Liver (tissue), 9 donors: ENCODE data around the gene PDGFA. TPM values are rescaled to one million over a fixed set of nuclear protein-coding genes. Genes with fewer than 3 reads are reported as not detected.

Source experiments
- DNase-seq: peaks from one replicate; pipeline ENCODE4 v3.0.0-alpha.2; 2017; ENCODE audit warnings: low spot score
- H3K27ac ChIP-seq, 2 donors: one replicate each; pipeline ENCODE4 v1.7.0; 2013; ENCODE audit warnings: inconsistent platforms in 2 of 2, low read length in 2 of 2, control low read depth in 1 of 2, low read depth in 1 of 2, mild to moderate bottlenecking in 1 of 2
- H3K27me3 ChIP-seq, 4 donors: one replicate each; pipeline versions ENCODE4 v1.6.1 to v1.7.0; 2013; ENCODE audit warnings: low read length in 3 of 4, inconsistent platforms in 1 of 4, mild to moderate bottlenecking in 1 of 4, moderate library complexity in 1 of 4; ENCODE audit not compliant: control insufficient read depth in 4 of 4, insufficient read depth in 4 of 4
- H3K36me3 ChIP-seq, 4 donors: one replicate each; pipeline versions ENCODE4 v1.6.1 to v1.7.0; 2013; ENCODE audit warnings: low read length in 3 of 4, mild to moderate bottlenecking in 3 of 4, low read depth in 1 of 4, moderate library complexity in 1 of 4; ENCODE audit not compliant: control insufficient read depth in 4 of 4, insufficient read depth in 3 of 4
- H3K4me1 ChIP-seq, 4 donors: one replicate each; pipeline versions ENCODE4 v1.6.1 to v1.7.0; 2013; ENCODE audit warnings: low read length in 3 of 4, mild to moderate bottlenecking in 3 of 4, moderate library complexity in 1 of 4; ENCODE audit not compliant: control insufficient read depth in 4 of 4, insufficient read depth in 4 of 4
- H3K4me3 ChIP-seq, 3 donors: one replicate each; pipeline versions ENCODE4 v1.6.1 to v1.7.0; 2013; ENCODE audit warnings: low read length in 3 of 3, control low read depth in 1 of 3, low read depth in 1 of 3, mild to moderate bottlenecking in 1 of 3
- H3K9ac ChIP-seq, 2 donors: one replicate each; pipeline ENCODE4 v1.7.0; 2013; ENCODE audit warnings: low read length in 2 of 2, mild to moderate bottlenecking in 2 of 2, moderate library complexity in 2 of 2, control low read depth in 1 of 2, low read depth in 1 of 2
- H3K9me3 ChIP-seq, 4 donors: one replicate each; pipeline versions ENCODE4 v1.6.1 to v1.7.0; 2013; ENCODE audit warnings: low read length in 3 of 4; ENCODE audit not compliant: control insufficient read depth in 4 of 4
- EGR1 ChIP-seq, 2 donors: IDR thresholded peaks; 2 replicates each; pipeline ENCODE4 v1.6.1; 2016 to 2018; ENCODE audit warnings: antibody characterized with exemption in 2 of 2, low read depth in 2 of 2
- FOXA1 ChIP-seq: IDR thresholded peaks from 2 replicates; pipeline ENCODE4 v1.6.1; 2016; ENCODE audit warnings: antibody characterized with exemption
- FOXA2 ChIP-seq: IDR thresholded peaks from 2 replicates; pipeline ENCODE4 v1.6.1; 2016; ENCODE audit warnings: antibody characterized with exemption
- GABPA ChIP-seq, 2 donors: IDR thresholded peaks in 1 of 2; conservative IDR thresholded peaks in 1 of 2; 2 replicates each; pipeline ENCODE4 v1.6.1; 2016; ENCODE audit warnings: antibody characterized with exemption in 2 of 2, mild to moderate bottlenecking in 1 of 2, moderate library complexity in 1 of 2
- HNF4A ChIP-seq, 2 donors: conservative IDR thresholded peaks; 2 replicates each; pipeline ENCODE4 v1.6.1; 2016; ENCODE audit warnings: antibody characterized with exemption in 2 of 2, mild to moderate bottlenecking in 2 of 2
- HNF4G ChIP-seq: IDR thresholded peaks from 2 replicates; pipeline ENCODE4 v1.6.1; 2016; ENCODE audit warnings: antibody characterized with exemption
- JUND ChIP-seq, 2 donors: IDR thresholded peaks; 2 replicates each; pipeline ENCODE4 v1.6.1; 2016; ENCODE audit warnings: antibody characterized with exemption in 2 of 2
- NR2F2 ChIP-seq: IDR thresholded peaks from 2 replicates; pipeline ENCODE4 v1.6.1; 2016; ENCODE audit warnings: antibody characterized with exemption
- RAD21 ChIP-seq, 2 donors: IDR thresholded peaks; 2 replicates each; pipeline ENCODE4 v1.6.1; 2016; ENCODE audit warnings: antibody characterized with exemption in 2 of 2, mild to moderate bottlenecking in 2 of 2
- RXRA ChIP-seq, 2 donors: IDR thresholded peaks; 2 replicates each; pipeline ENCODE4 v1.6.1; 2017 to 2018; ENCODE audit warnings: antibody characterized with exemption in 2 of 2, mild to moderate bottlenecking in 1 of 2
- SP1 ChIP-seq: IDR thresholded peaks from 2 replicates; pipeline ENCODE4 v1.6.1; 2018; ENCODE audit warnings: antibody characterized with exemption, mild to moderate bottlenecking
- TAF1 ChIP-seq: conservative IDR thresholded peaks from 2 replicates; pipeline ENCODE4 v1.6.1; 2016; ENCODE audit warnings: antibody characterized with exemption, mild to moderate bottlenecking
- YY1 ChIP-seq: IDR thresholded peaks from 2 replicates; pipeline ENCODE4 v1.6.1; 2016; ENCODE audit warnings: antibody characterized with exemption, mild to moderate bottlenecking
- WGBS: extraction: QIAGEN DNeasy Blood & Tissue Kit; methylation state at CpG from one replicate; pipeline ENCODE4 v1.1.7; 2013; 5-methylcytosine and 5-hydroxymethylcytosine counted together
- polyA plus RNA-seq, 2 donors: library from polyadenylated mRNA; stranded (reverse) in 1 of 2; unstranded in 1 of 2; fragments of 200-250 nt in 1 of 2; fragments of >200 nt in 1 of 2; fragmentation: Nextera tagmentation in 1 of 2; extraction: Ambion mirVana in 1 of 2; gene quantifications; one replicate each; pipeline versions ENCODE4 v1.2.1 to v1.2.3, GENCODE V29; 2013 to 2015
- total RNA-seq, 2 donors: library from RNA; depleted of rRNA; stranded (reverse); fragments of >200 nt; gene quantifications; one replicate each; pipeline ENCODE4 v1.2.3, GENCODE V29; 2014
- TF ChIP-seq, protein P1 (sequence below): IDR thresholded peaks from 2 replicates; pipeline ENCODE4 v1.6.1; 2016; ENCODE audit warnings: antibody characterized with exemption
- TF ChIP-seq, protein P2 (sequence below): IDR thresholded peaks from 2 replicates; pipeline ENCODE4 v1.6.1; 2016; ENCODE audit warnings: antibody characterized with exemption, mild to moderate bottlenecking
- TF ChIP-seq, protein P3 (sequence below): IDR thresholded peaks from 2 replicates; pipeline ENCODE4 v1.6.1; 2016; ENCODE audit warnings: antibody characterized with exemption
- TF ChIP-seq, protein P4 (sequence below): fragments of 150-350 bp; IDR thresholded peaks from 2 replicates; pipeline ENCODE4 v1.5.1; 2017; ENCODE audit warnings: improper control_type of control experiment, low read depth, low read length; ENCODE audit not compliant: missing input control
- TF ChIP-seq, protein P5 (sequence below): IDR thresholded peaks from 2 replicates; pipeline ENCODE4 v1.6.1; 2016; ENCODE audit warnings: antibody characterized with exemption
- donor health status: healthy.
- donor health status: healthy.
- donor health status: healthy.
- donor health status: healthy.
- donor health status: healthy.

PDGFA gene
- total and polyA plus RNA-seq, 4 donors, result 1.4 to 5.1 (median 2.0) TPM

DNA sequence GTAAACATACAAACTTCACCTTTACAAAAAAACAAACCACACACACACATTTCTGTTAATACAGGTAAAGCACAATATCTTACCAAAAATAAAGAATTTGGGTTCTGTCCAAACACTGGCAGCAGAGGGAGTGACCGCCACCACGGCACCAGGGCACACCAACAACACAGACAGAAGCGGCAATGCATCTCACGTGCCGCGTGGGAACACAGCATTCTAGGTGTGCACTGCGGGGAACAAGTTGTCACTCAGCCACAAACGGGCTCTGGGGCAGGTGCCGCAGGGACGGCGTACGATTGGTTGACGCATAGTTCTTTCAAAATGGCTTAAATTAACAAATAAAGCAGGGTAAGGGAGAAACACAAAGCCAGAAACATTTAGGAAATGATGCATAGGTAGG, 22.3 kb downstream of the PDGFA start:
- peaks cover 0 to 7% (median 3%) of the 10 kb centered on the region in 4 donors for H3K4me1 ChIP-seq
- no peak for TF ChIP-seq JUND (IDR thresholded peaks at IDR 0.05)
- no peak for TF ChIP-seq YY1
- no peak for TF ChIP-seq HNF4A (conservative IDR thresholded peaks at IDR 0.05)
- TF ChIP-seq, protein P1, sequence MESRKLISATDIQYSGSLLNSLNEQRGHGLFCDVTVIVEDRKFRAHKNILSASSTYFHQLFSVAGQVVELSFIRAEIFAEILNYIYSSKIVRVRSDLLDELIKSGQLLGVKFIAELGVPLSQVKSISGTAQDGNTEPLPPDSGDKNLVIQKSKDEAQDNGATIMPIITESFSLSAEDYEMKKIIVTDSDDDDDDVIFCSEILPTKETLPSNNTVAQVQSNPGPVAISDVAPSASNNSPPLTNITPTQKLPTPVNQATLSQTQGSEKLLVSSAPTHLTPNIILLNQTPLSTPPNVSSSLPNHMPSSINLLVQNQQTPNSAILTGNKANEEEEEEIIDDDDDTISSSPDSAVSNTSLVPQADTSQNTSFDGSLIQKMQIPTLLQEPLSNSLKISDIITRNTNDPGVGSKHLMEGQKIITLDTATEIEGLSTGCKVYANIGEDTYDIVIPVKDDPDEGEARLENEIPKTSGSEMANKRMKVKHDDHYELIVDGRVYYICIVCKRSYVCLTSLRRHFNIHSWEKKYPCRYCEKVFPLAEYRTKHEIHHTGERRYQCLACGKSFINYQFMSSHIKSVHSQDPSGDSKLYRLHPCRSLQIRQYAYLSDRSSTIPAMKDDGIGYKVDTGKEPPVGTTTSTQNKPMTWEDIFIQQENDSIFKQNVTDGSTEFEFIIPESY, result no peak
- no peak for TF ChIP-seq RXRA (IDR thresholded peaks at IDR 0.05)
- TF ChIP-seq, protein P2, sequence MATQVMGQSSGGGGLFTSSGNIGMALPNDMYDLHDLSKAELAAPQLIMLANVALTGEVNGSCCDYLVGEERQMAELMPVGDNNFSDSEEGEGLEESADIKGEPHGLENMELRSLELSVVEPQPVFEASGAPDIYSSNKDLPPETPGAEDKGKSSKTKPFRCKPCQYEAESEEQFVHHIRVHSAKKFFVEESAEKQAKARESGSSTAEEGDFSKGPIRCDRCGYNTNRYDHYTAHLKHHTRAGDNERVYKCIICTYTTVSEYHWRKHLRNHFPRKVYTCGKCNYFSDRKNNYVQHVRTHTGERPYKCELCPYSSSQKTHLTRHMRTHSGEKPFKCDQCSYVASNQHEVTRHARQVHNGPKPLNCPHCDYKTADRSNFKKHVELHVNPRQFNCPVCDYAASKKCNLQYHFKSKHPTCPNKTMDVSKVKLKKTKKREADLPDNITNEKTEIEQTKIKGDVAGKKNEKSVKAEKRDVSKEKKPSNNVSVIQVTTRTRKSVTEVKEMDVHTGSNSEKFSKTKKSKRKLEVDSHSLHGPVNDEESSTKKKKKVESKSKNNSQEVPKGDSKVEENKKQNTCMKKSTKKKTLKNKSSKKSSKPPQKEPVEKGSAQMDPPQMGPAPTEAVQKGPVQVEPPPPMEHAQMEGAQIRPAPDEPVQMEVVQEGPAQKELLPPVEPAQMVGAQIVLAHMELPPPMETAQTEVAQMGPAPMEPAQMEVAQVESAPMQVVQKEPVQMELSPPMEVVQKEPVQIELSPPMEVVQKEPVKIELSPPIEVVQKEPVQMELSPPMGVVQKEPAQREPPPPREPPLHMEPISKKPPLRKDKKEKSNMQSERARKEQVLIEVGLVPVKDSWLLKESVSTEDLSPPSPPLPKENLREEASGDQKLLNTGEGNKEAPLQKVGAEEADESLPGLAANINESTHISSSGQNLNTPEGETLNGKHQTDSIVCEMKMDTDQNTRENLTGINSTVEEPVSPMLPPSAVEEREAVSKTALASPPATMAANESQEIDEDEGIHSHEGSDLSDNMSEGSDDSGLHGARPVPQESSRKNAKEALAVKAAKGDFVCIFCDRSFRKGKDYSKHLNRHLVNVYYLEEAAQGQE, result no peak
- no peak for TF ChIP-seq FOXA2
- no peak for TF ChIP-seq FOXA1
- TF ChIP-seq SP1, result no peak
- TF ChIP-seq RAD21 (IDR thresholded peaks at IDR 0.05), result no peak
- TF ChIP-seq, protein P3, sequence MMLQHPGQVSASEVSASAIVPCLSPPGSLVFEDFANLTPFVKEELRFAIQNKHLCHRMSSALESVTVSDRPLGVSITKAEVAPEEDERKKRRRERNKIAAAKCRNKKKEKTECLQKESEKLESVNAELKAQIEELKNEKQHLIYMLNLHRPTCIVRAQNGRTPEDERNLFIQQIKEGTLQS, result no peak
- TF ChIP-seq, protein P4, sequence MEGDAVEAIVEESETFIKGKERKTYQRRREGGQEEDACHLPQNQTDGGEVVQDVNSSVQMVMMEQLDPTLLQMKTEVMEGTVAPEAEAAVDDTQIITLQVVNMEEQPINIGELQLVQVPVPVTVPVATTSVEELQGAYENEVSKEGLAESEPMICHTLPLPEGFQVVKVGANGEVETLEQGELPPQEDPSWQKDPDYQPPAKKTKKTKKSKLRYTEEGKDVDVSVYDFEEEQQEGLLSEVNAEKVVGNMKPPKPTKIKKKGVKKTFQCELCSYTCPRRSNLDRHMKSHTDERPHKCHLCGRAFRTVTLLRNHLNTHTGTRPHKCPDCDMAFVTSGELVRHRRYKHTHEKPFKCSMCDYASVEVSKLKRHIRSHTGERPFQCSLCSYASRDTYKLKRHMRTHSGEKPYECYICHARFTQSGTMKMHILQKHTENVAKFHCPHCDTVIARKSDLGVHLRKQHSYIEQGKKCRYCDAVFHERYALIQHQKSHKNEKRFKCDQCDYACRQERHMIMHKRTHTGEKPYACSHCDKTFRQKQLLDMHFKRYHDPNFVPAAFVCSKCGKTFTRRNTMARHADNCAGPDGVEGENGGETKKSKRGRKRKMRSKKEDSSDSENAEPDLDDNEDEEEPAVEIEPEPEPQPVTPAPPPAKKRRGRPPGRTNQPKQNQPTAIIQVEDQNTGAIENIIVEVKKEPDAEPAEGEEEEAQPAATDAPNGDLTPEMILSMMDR, result no peak
- TF ChIP-seq NR2F2, result no peak
- TF ChIP-seq GABPA (IDR thresholded peaks at IDR 0.05 in 1 of 2, conservative IDR thresholded peaks at IDR 0.05 in 1 of 2), result no peak
- no peak for TF ChIP-seq TAF1
- TF ChIP-seq EGR1 (IDR thresholded peaks at IDR 0.05; ENCODE audit: low read depth in 2 of 2), result no peak
- TF ChIP-seq HNF4G, result no peak
- TF ChIP-seq, protein P5, sequence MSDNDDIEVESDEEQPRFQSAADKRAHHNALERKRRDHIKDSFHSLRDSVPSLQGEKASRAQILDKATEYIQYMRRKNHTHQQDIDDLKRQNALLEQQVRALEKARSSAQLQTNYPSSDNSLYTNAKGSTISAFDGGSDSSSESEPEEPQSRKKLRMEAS, result no peak
- no peaks in the 10 kb centered on the region for H3K27me3 ChIP-seq
- WGBS, result 96% methylated on average over 13 of the region's 13 CpGs
- H3K9me3 ChIP-seq, result no peaks in the 10 kb centered on the region
- no peak overlapping the region for H3K27ac ChIP-seq
- H3K36me3 ChIP-seq, result peaks cover 0 to 4% (median 0%) of the 10 kb centered on the region in 4 donors
- H3K4me3 ChIP-seq, result no peak overlapping the region
- no peak overlapping the region for H3K9ac ChIP-seq
- no peak for DNase-seq
